ENCODE results near the gene CTNNA3. TPM values are rescaled to one million over a fixed set of nuclear protein-coding genes. Genes with fewer than 3 reads are reported as not detected.

Gene CTNNA3
- total RNA-seq, 4 donors from 2014 or later = under 0.01 to 0.38 (median 0.27) TPM

- no peak for TF ChIP-seq CTCF (IDR thresholded peaks at IDR 0.05; ENCODE audit: low read depth)
Observed at GRCh38 chr10:67225226-67225625, 470.8 kb downstream of the CTNNA3 start.

- TF ChIP-seq CTCF (IDR thresholded peaks at IDR 0.05; ENCODE audit: low read depth) = no peak
Observed at GRCh38 chr10:67224553-67224952, 471.4 kb downstream of the CTNNA3 start.

- no peak for TF ChIP-seq CTCF (IDR thresholded peaks at IDR 0.05; ENCODE audit: low read depth)
Observed at GRCh38 chr10:67222934-67223333, 473.1 kb downstream of the CTNNA3 start.

- TF ChIP-seq CTCF (IDR thresholded peaks at IDR 0.05; ENCODE audit: low read depth) = no peak
Observed at GRCh38 chr10:67221939-67222494, 474.0 kb downstream of the CTNNA3 start.

GRCh38 chr10:67211680-67212079, 484.3 kb downstream of the CTNNA3 start:
- TF ChIP-seq CTCF (IDR thresholded peaks at IDR 0.05; ENCODE audit: low read depth) = no peak

GRCh38 chr10:67200913-67201564, 495.0 kb downstream of the CTNNA3 start:
- no peak for TF ChIP-seq CTCF (IDR thresholded peaks at IDR 0.05; ENCODE audit: low read depth)

GRCh38 chr10:67175354-67175753, 520.6 kb downstream of the CTNNA3 start:
- TF ChIP-seq CTCF (IDR thresholded peaks at IDR 0.05; ENCODE audit: low read depth) = no peak

Data from subcutaneous adipose tissue (tissue), 4 donors.